ENCODE data around the gene RNU4-1.

The RNU4-1 gene

GRCh38 chr12:120316798-120317223 lies 23.8 kb upstream of the RNU4-1 start:
- TF ChIP-seq, protein P1, sequence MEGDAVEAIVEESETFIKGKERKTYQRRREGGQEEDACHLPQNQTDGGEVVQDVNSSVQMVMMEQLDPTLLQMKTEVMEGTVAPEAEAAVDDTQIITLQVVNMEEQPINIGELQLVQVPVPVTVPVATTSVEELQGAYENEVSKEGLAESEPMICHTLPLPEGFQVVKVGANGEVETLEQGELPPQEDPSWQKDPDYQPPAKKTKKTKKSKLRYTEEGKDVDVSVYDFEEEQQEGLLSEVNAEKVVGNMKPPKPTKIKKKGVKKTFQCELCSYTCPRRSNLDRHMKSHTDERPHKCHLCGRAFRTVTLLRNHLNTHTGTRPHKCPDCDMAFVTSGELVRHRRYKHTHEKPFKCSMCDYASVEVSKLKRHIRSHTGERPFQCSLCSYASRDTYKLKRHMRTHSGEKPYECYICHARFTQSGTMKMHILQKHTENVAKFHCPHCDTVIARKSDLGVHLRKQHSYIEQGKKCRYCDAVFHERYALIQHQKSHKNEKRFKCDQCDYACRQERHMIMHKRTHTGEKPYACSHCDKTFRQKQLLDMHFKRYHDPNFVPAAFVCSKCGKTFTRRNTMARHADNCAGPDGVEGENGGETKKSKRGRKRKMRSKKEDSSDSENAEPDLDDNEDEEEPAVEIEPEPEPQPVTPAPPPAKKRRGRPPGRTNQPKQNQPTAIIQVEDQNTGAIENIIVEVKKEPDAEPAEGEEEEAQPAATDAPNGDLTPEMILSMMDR (IDR thresholded peaks at IDR 0.05), result no peak

- TF ChIP-seq, protein P1 (IDR thresholded peaks at IDR 0.05), result peak; percentile 47
Observed at GRCh38 chr12:120314220-120314619, 21.2 kb upstream of the RNU4-1 start.

GRCh38 chr12:120301962-120302815 lies 9.2 kb upstream of the RNU4-1 start, which contains the start of gene SIRT4:
Gene SIRT4, plus strand, starts transcription at chr12:120302321. Its CDS starts 1,241 bp downstream, at chr12:120303562.
- TF ChIP-seq, protein P1 (IDR thresholded peaks at IDR 0.05), result peak; percentile 90

- TF ChIP-seq, protein P1 (IDR thresholded peaks at IDR 0.05), result no peak
Observed at GRCh38 chr12:120292411-120292660, 701 bp downstream of the RNU4-1 start.

DNA sequence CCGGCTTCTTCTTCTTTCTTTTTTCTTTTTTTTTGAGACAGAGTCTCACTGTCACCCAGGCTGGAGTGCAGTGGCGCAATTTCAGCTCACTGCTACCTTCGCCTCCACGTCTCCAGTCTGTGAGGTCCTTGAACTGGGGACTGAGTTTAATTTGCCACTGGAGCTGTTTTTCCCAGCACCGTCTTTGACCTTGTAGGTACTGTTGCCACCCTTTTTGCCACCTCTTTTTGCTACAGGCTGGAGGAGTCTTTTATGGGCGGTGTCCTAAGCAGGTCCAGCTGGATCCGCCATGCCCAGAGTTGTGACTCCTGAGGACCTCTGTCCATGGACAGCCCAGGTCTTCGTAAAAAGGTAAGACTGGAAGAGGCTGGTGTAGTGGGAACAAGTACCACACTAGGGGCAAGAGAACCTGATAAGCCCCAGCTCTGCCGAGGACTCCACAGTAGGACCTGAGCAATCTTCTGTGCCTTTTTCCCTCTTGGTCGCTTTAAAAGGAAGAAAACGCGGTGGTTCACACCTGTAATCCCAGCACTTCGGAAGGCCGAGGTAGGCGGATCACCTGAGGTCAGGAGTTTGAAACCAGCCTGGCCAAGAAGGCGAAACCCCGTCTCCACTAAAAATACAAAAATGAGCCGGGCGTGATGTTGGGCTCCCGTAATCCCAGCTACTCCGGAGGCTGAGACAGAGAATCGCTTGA lies 2.3 kb downstream of the RNU4-1 start:
- TF ChIP-seq, protein P1 (IDR thresholded peaks at IDR 0.05), result no peak

GRCh38 chr12:120287491-120287890 lies 5.5 kb downstream of the RNU4-1 start:
- TF ChIP-seq, protein P1 (IDR thresholded peaks at IDR 0.05), result no peak

DNA sequence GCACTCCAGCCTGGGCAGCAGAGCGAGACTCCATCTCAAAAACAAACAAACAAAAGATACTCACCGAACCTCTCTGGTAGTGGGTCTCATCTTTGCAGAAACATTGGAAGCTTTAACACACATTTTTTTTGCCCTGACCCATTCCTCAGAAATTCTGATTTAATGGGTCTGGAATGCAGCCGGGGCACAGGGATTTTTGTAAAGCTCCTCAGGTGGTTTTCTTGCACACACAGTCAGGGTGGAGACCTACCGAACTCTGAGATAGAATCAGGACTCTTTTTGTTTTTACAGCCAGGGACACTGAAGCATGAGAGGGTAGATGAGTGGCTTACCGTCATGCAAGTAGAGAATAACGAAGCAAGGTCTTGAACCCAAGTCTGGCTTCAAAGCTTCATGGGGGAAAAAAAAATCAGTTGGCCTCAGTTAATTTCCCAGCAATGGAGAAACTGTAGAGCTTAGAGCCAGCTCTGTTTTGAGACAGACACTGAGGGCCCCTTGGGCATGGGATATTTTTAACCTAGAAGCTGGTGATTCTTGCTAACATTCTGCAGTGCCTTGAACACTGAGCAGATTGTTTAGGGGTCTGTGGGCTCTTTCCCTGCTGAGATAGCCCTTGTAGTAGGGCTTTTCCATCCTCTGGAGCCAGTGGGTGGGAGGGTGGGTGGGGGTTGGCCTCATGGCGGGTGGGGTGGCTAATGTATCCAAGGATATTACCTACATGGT lies 6.1 kb downstream of the RNU4-1 start:
- TF ChIP-seq, protein P1 (IDR thresholded peaks at IDR 0.05), result no peak

All from LNCAP (cell line).